H7 (cell line): ENCODE measurements around the gene POP4. TPM values are rescaled to one million over a fixed set of nuclear protein-coding genes. Genes with fewer than 3 reads are reported as not detected.
A peak's percentile ranks its signal among the peaks of the same experiment; 100 is the strongest.

ENCODE experiments used
- DNase-seq: peaks from one replicate; pipeline ENCODE4 v3.0.0; 2012
- H3K27me3 ChIP-seq: 2 replicates; pipeline ENCODE4 v1.6.0; 2011; ENCODE audit warnings: mild to moderate bottlenecking, low read length; ENCODE audit not compliant: control insufficient read depth, insufficient read depth
- H3K36me3 ChIP-seq: replicated peaks from 2 replicates; pipeline ENCODE4 v1.5.1; 2011; ENCODE audit warnings: low read length; ENCODE audit not compliant: control insufficient read depth, insufficient read depth
- H3K4me3 ChIP-seq: 2 replicates; pipeline ENCODE4 v1.5.1; 2011; ENCODE audit warnings: low read depth, mild to moderate bottlenecking, control low read depth, low read length, moderate library complexity; ENCODE audit not compliant: insufficient read depth
- total RNA-seq: library from RNA; depleted of rRNA; stranded (reverse); fragments of >200 nt; shearing (Covaris generic); gene quantifications from 2 replicates; pipeline ENCODE4 v1.2.3, GENCODE V29; 2014

The POP4 gene
- total RNA-seq, 1 experiment from 2014 or later, result 63.5 TPM

- H3K27me3 ChIP-seq, result no peaks in the 10 kb centered on the region; the same call in 1 of the 2 replicates
- DNase-seq, result no peak
- no peak overlapping the region for H3K4me3 ChIP-seq
- no peaks in the 10 kb centered on the region for H3K36me3 ChIP-seq
These were observed 18.5 kb upstream of the POP4 start for GRCh38 chr19:29587518-29587986.

DNA sequence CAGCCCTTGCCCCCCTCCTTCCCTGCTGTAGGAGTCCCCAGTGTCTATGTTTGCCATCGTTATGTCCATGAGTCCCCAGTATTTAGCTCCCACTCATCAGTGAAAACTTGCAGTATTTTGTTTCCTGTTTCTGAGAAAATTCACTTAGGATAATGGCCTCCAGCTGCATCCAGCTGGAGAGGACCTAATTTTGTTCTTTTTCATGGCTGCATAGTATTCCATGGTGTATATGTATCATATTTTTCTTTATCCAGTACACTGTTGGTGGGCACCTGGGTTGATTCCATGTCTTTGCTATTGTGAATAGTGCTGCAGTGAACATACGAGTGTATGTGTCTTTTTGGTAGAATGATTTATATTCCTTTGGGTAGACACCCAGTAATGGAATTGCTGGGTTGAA is 18.0 kb upstream of the POP4 start:
- no peak for DNase-seq
- Histone ChIP-seq H3K27me3 (no peaks in the 10 kb centered on the region; the same call in 1 of the 2 replicates), H3K36me3 (no peaks in the 10 kb centered on the region), H3K4me3 (no peak overlapping the region)

GRCh38 chr19:29590278-29590677 is 15.8 kb upstream of the POP4 start:
- no peak for DNase-seq
- H3K36me3 ChIP-seq, result no peaks in the 10 kb centered on the region
- H3K4me3 ChIP-seq, result no peak overlapping the region
- H3K27me3 ChIP-seq, result peaks cover 1% of the 10 kb centered on the region

DNA sequence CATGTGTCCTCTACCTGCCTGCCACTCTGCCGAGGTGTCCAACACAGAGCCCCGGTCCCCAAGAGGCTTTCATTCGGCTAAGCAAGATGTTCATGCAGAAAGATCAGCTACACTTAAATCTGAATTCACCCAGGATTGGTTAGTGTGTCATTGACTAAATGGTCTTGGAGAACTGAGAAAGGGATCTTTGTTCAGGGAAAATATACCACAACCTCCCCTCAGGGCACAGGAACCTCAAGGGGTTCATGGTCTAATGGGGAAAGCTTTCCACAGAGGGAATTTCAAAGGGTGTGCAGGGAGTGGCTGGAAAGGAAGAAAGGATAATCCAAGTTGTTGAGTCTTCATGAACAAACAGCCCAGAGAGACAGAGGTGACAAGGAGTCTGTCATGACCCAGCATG is 14.4 kb upstream of the POP4 start:
- Histone ChIP-seq H3K4me3 (no peak overlapping the region), H3K27me3 (peaks cover 1% of the 10 kb centered on the region), H3K36me3 (no peaks in the 10 kb centered on the region)
- no peak for DNase-seq

DNA sequence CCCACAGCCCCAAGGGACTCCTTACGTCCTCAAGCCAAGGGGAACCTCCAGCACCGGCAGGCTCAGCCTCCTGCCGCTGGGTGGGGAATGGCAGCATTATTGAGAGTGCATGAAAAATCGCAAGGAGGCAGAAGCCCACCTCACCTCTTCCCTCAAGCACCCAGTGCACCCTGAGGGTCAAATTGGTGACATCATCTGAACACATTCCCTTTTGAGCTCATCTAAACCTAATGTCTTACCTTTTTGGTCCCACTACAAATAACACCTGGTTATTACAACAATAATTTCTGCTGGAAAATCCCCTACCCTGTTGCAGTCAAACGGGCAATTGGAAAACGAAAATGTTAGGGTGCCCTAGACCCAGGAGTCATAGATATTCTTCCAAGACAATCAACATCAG is 12.2 kb upstream of the POP4 start:
- Histone ChIP-seq H3K27me3 (peaks cover 1% of the 10 kb centered on the region), H3K4me3 (no peak overlapping the region), H3K36me3 (no peaks in the 10 kb centered on the region)
- no peak for DNase-seq

GRCh38 chr19:29596080-29596727 is 9.9 kb upstream of the POP4 start:
- Histone ChIP-seq H3K4me3 (no peak overlapping the region), H3K27me3 (peaks cover 1% of the 10 kb centered on the region), H3K36me3 (no peaks in the 10 kb centered on the region)
- DNase-seq, result no peak

GRCh38 chr19:29596885-29597525 is 9.1 kb upstream of the POP4 start:
- Histone ChIP-seq H3K4me3 (no peak overlapping the region), H3K27me3 (peaks cover 1% of the 10 kb centered on the region), H3K36me3 (no peaks in the 10 kb centered on the region)
- DNase-seq, result no peak

- H3K36me3 ChIP-seq, result no peaks in the 10 kb centered on the region
- H3K27me3 ChIP-seq, result peaks cover 1% of the 10 kb centered on the region; the same call in 1 of the 2 replicates
- DNase-seq, result no peak
- H3K4me3 ChIP-seq, result no peak overlapping the region
These were observed 8.0 kb upstream of the POP4 start for GRCh38 chr19:29598036-29598435.

DNA sequence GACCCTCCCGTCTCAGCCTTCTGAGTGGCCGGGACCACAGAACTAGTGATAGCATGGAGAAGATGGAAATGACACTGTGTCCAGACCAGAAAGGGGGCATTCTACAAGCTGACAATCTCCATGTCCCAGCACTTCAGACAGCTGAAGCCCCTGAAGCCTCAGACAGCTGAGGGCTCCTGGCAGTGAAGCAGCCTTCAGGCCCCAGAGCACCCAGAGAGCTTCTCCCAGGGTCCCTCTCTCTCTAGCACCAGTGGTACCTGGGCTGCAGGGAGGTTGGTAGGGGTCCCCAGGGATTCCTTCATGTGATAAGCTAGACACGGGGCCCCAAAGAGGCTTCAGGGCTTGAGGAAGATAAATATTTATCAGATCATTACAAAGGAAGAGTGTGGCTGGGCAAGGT is 7.6 kb upstream of the POP4 start:
- Histone ChIP-seq H3K4me3 (no peak overlapping the region), H3K36me3 (no peaks in the 10 kb centered on the region), H3K27me3 (peaks cover 1% of the 10 kb centered on the region; the same call in 1 of the 2 replicates)
- DNase-seq, result no peak

DNA sequence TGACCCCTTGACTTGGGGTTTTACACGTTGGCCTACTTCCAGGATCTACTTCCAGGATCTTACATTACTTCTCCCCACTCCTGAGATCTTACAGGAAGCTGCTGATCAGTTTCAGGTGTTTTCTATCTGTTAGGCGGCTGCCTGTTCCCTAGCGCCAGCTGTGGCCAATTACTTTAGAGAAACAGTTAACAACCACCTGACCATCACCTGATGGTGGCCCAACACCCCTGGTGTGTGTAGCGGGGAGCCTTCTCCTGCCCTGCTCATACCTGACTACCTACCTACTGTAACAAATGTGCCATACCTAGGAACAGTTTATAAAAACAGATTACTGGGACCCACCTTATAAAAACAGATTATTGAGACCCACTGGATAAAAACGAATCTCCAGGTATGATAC is 2.8 kb upstream of the POP4 start:
- DNase-seq, result no peak
- H3K36me3 ChIP-seq, result no peaks in the 10 kb centered on the region

DNA sequence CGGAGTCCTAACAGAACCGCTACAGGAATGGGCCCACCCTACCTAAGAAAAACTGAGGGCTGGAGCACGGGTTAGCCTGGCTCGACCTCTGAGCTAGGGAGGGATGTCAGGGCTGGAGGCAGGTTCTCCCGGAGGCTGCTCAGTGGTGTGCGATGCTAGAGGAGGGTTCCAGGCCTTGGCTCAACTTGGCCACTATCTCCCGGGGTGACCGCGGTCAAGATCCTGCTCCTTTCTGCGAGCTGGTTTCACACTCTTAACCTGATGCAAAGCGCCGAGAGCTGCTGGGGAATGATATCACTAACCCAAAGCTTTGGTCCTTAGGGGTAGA is 301 bp downstream of the POP4 start:
- no peak for DNase-seq
- peak overlapping the region; percentile 96 for H3K4me3 ChIP-seq
- H3K36me3 ChIP-seq, result peaks cover 3% of the 10 kb centered on the region; the same call in 1 of the 2 replicates
- no peaks in the 10 kb centered on the region for H3K27me3 ChIP-seq

More for the DNA sequence above, 2.8 kb upstream of the POP4 start:
- Histone ChIP-seq H3K27me3 (no peaks in the 10 kb centered on the region), H3K4me3 (no peak overlapping the region)

DNA sequence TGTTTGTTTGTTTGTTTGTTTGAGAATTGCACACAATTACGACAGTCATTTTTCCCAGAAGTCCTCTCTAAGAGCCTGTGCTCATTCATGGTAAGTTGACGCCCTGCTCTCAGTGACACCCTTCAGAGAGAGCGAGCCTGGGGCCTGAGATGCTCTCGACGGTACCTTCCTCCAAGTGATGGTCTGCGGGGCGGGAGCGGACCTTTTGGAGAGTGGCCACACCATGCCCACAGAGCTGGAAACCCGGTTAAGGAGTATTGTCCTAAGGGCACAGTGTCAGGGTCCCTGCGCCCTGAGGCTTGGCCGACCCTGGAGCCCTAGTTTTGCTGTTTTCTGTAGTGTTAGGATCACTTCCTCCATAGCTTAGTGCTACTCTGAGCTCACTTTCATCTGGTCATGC is 3.6 kb downstream of the POP4 start:
- no peaks in the 10 kb centered on the region for H3K27me3 ChIP-seq
- no peak overlapping the region for H3K4me3 ChIP-seq
- peaks cover 18% of the 10 kb centered on the region for H3K36me3 ChIP-seq
- no peak for DNase-seq

DNA sequence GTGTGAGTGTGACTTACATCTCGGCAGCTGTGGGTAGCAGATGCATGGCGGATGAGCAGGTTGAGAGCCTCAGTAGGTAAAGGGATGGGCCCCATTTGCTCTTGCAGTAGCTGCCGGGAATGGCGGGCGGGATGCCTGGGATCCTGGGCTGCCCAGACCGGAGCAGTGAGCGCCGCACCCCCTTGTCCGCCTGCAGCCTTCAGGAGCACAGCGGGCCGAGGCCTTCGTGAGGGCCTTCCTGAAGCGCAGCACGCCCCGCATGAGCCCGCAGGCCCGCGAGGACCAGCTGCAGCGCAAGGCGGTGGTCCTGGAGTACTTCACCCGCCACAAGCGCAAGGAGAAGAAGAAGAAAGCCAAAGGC is 4.1 kb downstream of the POP4 start:
- DNase-seq, result no peak
- Histone ChIP-seq H3K27me3 (no peaks in the 10 kb centered on the region), H3K36me3 (peaks cover 18% of the 10 kb centered on the region), H3K4me3 (no peak overlapping the region)

DNA sequence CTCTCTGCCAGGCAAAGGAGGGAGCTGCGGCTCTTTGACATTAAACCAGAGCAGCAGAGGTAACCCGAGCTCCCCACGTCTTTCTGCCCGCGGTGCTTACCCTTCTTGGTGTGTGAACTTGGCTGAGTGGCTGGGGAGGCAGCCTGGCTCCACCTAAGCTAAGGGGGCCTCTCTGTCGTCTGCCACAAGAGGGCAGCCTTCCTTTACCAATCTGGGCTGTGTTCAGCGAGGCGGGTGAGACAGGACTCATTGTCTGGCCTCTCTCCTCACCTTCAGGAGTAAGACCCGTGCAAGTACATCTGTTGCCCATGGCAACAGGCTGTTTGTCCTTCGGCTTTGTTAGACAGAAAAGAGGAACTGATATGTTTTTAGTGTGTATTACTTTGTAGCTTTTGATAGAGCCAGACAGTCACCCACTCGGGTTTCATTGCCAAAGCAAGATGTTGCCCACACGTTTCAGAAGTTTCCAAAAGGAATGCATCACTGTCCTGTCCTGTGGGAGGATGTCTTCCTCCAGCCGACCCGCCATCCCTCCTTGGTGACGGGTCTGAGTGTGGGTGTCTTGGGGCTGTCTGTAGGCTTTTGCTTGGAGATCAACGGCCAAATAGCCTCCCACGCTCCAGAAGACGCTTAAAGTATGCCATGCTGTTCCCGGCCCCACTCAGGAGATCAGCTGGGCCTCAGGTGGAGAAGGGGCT is 4.6 kb downstream of the POP4 start:
- peaks cover 18% of the 10 kb centered on the region for H3K36me3 ChIP-seq
- DNase-seq, result peak; percentile 95

DNA sequence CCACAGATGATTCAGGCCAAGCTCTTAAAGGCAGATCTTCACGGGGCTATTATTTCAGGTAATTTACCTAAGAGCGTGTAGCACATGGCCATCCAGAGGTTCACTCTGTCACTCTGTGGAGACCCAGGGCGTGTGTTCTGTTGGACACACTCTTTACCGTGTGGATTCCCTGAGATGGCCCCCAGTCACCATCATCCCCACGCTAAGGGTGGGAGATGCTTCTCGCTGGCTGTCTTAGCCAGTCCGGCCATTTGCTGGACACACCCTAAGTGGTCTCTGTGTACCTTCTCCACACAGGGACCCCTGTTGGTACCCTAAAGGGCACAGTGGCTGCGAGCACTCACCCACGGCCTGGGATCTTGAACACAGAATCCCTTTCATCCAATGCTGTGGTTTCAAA is 6.0 kb downstream of the POP4 start:
- Histone ChIP-seq H3K27me3 (no peaks in the 10 kb centered on the region), H3K36me3 (peaks cover 18% of the 10 kb centered on the region), H3K4me3 (no peak overlapping the region)
- DNase-seq, result peak; percentile 13

More for the DNA sequence above, 4.6 kb downstream of the POP4 start:
- Histone ChIP-seq H3K27me3 (no peaks in the 10 kb centered on the region), H3K4me3 (no peak overlapping the region)
